DOHH2 (cell line): ENCODE results near the gene ARHGAP40.

Experiments used
- CTCF ChIP-seq: fragments of 200-600 bp; sonication (generic); IDR thresholded peaks from one replicate; pipeline ENCODE4 v1.5.1; 2014; ENCODE audit warnings: antibody characterized with exemption, mild to moderate bottlenecking, low read depth, low read length; ENCODE audit not compliant: poor library complexity, severe bottlenecking
- EZH2phosphoT487 ChIP-seq: fragments of 200-600 bp; sonication (generic); IDR thresholded peaks from 2 replicates; pipeline ENCODE4 v1.6.1; 2017; ENCODE audit warnings: borderline replicate concordance, mild to moderate bottlenecking, antibody characterized with exemption, low read length, moderate library complexity, mixed read lengths

GRCh38 chr20:38603286-38603685 is 1.7 kb downstream of the ARHGAP40 start:
- TF ChIP-seq CTCF (no peak), EZH2phosphoT487 (no peak)
